Glutamatergic neuron (in vitro differentiated cells): ENCODE data around the gene ESR2. TPM values are rescaled to one million over a fixed set of nuclear protein-coding genes. Genes with fewer than 3 reads are reported as not detected.

Source experiments
- DNase-seq: peaks from one replicate; pipeline ENCODE4 v3.0.0; 2022
- H3K27ac Mint-ChIP-seq: one replicate; pipeline ENCODE4 v1.8.0; 2020; ENCODE audit warnings: mild to moderate bottlenecking, mixed read lengths, inconsistent platforms; ENCODE audit not compliant: unreplicated experiment
- H3K27me3 Mint-ChIP-seq: one replicate; pipeline ENCODE4 v1.8.0; 2020; ENCODE audit warnings: mild to moderate bottlenecking, moderate library complexity, mixed read lengths, inconsistent platforms; ENCODE audit not compliant: unreplicated experiment
- H3K36me3 Mint-ChIP-seq: one replicate; pipeline ENCODE4 v1.8.0; 2020; ENCODE audit warnings: mild to moderate bottlenecking, mixed read lengths, inconsistent platforms; ENCODE audit not compliant: unreplicated experiment
- H3K4me1 Mint-ChIP-seq: one replicate; pipeline ENCODE4 v1.8.0; 2020; ENCODE audit warnings: mild to moderate bottlenecking, low read depth, mixed read lengths, inconsistent platforms; ENCODE audit not compliant: unreplicated experiment
- H3K4me3 Mint-ChIP-seq: one replicate; pipeline ENCODE4 v1.8.0; 2020; ENCODE audit warnings: mild to moderate bottlenecking, mixed read lengths, inconsistent platforms; ENCODE audit not compliant: unreplicated experiment
- H3K9me3 Mint-ChIP-seq: one replicate; pipeline ENCODE4 v1.8.0; 2020; ENCODE audit warnings: mild to moderate bottlenecking, moderate library complexity, mixed read lengths, inconsistent platforms; ENCODE audit not compliant: unreplicated experiment
- total RNA-seq: library from RNA; stranded (reverse); fragmentation: NEBNext Ultra II Directional; extraction: Animal tissue kit (Norgen Biotek cat#: 25700); gene quantifications from one replicate; pipeline ENCODE4 v1.2.1, GENCODE V29; 2021; ENCODE audit not compliant: unreplicated experiment
- TF ChIP-seq, protein P1 (sequence below): fragments of 200-600 bp; sonication (generic); IDR thresholded peaks from one replicate; pipeline ENCODE4 v1.5.0; 2021; ENCODE audit not compliant: partially characterized antibody, unreplicated experiment

Gene ESR2
- total RNA-seq, 1 donor from 2014 or later: 0.66 TPM

DNA sequence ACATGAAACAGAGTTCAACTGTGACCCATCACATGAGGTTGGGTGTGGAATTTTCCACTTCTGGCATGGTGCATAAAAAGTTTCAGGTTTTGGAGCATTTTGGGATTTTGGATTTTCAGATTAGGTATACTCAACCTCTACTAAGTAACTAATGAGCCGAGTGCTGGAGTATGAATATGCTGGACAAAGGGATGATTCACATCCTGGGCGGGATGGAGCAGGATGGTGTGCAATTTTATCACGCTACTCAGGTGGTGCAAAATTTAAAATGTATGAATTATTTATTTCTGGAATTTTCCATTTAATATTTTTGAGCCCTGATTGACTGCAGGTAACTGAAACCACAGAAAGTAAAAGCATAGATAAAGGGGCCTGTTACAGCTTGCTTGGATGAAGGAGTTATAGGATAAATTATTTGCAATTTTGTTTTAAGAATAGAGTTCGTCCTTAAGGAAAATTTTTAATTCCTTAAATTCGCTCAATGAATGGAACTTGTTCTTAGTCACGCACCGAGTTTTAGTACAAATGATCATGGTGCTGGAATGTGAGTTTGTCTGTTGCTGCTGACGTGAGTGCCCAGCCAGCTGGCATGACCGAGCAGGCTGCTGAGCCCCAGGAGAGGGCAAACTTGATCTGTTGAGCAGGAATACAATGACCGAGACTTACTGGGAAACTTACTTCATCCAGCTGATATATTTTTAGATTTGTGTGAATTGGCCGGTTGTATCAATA is 176.3 kb downstream of the ESR2 start:
- H3K4me1 Mint-ChIP-seq: no peaks in the 10 kb centered on the region
- DNase-seq: no peak
- H3K27me3 Mint-ChIP-seq: no peaks in the 10 kb centered on the region
- H3K27ac Mint-ChIP-seq: no peak overlapping the region
- no peaks in the 10 kb centered on the region for H3K9me3 Mint-ChIP-seq
- no peaks in the 10 kb centered on the region for H3K36me3 Mint-ChIP-seq
- no peak overlapping the region for H3K4me3 Mint-ChIP-seq
- TF ChIP-seq, protein P1, sequence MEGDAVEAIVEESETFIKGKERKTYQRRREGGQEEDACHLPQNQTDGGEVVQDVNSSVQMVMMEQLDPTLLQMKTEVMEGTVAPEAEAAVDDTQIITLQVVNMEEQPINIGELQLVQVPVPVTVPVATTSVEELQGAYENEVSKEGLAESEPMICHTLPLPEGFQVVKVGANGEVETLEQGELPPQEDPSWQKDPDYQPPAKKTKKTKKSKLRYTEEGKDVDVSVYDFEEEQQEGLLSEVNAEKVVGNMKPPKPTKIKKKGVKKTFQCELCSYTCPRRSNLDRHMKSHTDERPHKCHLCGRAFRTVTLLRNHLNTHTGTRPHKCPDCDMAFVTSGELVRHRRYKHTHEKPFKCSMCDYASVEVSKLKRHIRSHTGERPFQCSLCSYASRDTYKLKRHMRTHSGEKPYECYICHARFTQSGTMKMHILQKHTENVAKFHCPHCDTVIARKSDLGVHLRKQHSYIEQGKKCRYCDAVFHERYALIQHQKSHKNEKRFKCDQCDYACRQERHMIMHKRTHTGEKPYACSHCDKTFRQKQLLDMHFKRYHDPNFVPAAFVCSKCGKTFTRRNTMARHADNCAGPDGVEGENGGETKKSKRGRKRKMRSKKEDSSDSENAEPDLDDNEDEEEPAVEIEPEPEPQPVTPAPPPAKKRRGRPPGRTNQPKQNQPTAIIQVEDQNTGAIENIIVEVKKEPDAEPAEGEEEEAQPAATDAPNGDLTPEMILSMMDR: no peak

DNA sequence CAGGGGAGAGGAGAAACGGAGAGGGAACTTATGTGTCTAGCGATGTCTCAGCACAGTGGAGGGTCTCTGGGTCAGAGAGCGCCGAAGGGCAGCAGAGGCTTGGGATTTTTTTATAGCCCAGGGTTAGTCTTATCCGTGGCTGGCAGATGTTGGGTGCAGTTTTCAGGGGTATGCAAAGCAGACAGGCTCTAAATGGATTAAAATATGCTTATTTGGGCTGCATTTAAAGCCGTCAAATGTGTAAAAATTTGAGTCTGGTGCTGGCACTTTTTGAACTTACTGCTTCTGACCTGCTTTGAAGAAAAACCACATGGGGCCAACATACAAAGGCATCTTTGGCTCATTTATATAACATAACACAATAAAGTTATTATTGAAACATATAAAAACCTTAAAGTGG is 178.8 kb downstream of the ESR2 start:
- Mint-ChIP-seq H3K36me3 (no peaks in the 10 kb centered on the region), H3K4me3 (no peak overlapping the region), H3K27ac (no peak overlapping the region), H3K27me3 (peaks cover 1% of the 10 kb centered on the region), H3K9me3 (no peaks in the 10 kb centered on the region), H3K4me1 (no peaks in the 10 kb centered on the region)
- no peak for DNase-seq
- TF ChIP-seq, protein P1: no peak

DNA sequence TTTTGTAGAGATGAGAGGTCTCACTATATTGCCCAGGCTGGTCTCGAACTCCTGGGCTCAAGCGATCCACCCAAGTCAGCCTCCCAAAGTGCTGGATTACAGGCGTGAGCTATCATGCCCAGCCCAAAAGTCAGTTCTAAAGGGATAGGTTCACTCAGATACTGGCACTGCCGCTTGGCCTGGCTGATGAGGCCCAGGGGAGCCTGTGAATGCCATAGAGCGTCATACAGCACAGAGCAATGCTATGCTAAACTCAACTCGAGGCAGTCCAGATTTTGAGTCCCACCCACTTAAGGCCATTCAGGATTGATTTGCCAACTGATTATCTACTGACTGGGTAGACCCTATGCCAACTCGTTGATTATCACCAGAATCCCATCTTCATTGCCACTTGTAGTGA is 179.4 kb downstream of the ESR2 start:
- H3K9me3 Mint-ChIP-seq: no peaks in the 10 kb centered on the region
- H3K4me1 Mint-ChIP-seq: no peaks in the 10 kb centered on the region
- TF ChIP-seq, protein P1: no peak
- no peak overlapping the region for H3K4me3 Mint-ChIP-seq
- DNase-seq: no peak
- H3K36me3 Mint-ChIP-seq: no peaks in the 10 kb centered on the region
- no peak overlapping the region for H3K27ac Mint-ChIP-seq
- H3K27me3 Mint-ChIP-seq: peaks cover 1% of the 10 kb centered on the region

DNA sequence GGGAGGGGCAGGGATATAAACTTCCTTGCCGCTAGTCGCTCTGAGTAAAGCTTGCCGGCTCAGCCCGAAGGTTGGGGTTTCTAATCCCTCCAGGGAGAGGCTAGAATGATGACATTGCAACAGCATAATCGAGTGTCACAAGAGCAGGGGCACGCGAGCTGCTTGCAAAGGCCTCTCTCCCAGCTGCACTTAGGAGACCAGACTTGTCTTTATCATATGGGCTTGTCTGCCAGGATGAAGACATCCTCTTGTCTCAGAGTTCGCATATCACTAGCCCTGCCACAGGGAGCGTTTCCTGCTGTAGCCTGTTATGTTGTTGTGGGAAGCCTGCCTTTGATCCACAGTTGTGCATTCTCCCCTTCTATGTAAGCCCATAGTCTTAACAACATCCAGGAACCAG is 180.0 kb downstream of the ESR2 start:
- H3K4me1 Mint-ChIP-seq: no peaks in the 10 kb centered on the region
- H3K4me3 Mint-ChIP-seq: no peak overlapping the region
- no peaks in the 10 kb centered on the region for H3K9me3 Mint-ChIP-seq
- TF ChIP-seq, protein P1: no peak
- DNase-seq: no peak
- H3K36me3 Mint-ChIP-seq: no peaks in the 10 kb centered on the region
- H3K27me3 Mint-ChIP-seq: peaks cover 1% of the 10 kb centered on the region
- no peak overlapping the region for H3K27ac Mint-ChIP-seq

DNA sequence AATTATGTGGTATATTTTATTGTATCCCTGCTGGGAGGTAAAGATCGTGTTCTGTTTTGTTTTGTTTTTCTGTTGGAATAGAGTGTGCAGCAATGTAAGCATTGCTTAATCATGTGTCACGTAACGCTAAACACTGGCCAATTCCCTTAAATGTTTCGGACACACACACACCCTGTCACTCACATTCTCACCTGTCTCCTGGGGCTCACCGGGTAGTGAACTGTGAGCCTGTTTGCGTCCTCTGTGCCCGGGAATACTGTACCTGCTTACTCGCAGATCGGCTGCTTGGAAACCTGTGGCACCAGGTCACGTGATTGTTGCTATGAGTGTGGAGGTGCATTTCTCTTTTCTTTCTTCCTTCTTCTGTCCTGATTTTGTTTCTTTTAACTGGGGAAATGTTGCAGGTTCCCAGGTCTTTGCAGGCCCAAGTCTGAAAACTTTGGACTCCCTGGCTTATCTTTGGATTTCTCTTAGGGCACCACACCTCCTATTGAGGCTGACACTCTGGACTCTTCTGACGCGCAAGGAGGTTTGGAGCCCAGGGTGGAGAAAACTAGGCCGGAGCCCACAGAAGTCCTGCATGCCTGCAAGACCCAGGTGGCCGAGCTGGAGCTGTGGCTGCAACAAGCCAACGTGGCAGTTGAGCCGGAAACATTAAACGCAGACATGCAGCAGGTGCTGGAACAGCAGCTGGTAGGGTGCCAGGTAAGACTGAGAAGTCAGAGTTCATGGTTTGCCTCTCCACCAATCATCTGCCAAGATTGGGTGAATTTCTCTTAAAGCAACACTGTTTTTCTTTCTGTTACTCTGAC is 181.1 kb downstream of the ESR2 start:
- TF ChIP-seq, protein P1: no peak
- Mint-ChIP-seq H3K27ac (no peak overlapping the region), H3K9me3 (no peaks in the 10 kb centered on the region), H3K27me3 (peaks cover 1% of the 10 kb centered on the region), H3K4me3 (no peak overlapping the region), H3K36me3 (no peaks in the 10 kb centered on the region), H3K4me1 (no peaks in the 10 kb centered on the region)
- no peak for DNase-seq
